ENCODE measurements around the gene PPFIBP1. TPM values are rescaled to one million over a fixed set of nuclear protein-coding genes. Genes with fewer than 3 reads are reported as not detected.
"Not testable (repeated sequence)": the region's sequence is repeated elsewhere in the genome, so short reads cannot be mapped to it uniquely, and the experiment has no call there.

PPFIBP1 gene
- total RNA-seq, 1 donor from 2014 or later = 56.4 TPM

GRCh38 chr12:27592548-27592947, 68.5 kb downstream of the PPFIBP1 start:
- Histone ChIP-seq H3K27me3 (no peaks in the 10 kb centered on the region), H3K4me1 (peaks cover 2 to 26% of the 10 kb centered on the region in 2 donors), H3K9me3 (no peaks in the 10 kb centered on the region), H3K27ac (peak overlapping the region; percentile 54 to 64), H3K36me3 (no peaks in the 10 kb centered on the region), H3K4me3 (no peak overlapping the region)
- no peak for TF ChIP-seq CTCF (IDR thresholded peaks at IDR 0.05)
- intact Hi-C loops (cut with DNase I) = loop anchor here (2.0 to 5.0 kb wide), 2 partner anchors 35 to 44 kb away; no protein-coding TSS in a partner anchor
- DNase-seq (ENCODE audit: low spot score in 2 of 2) = peak in 1 of 2 donors; percentile 86

- Histone ChIP-seq H3K27me3 (no peaks in the 10 kb centered on the region), H3K4me3 (no peak overlapping the region), H3K4me1 (peaks cover 2 to 24% of the 10 kb centered on the region in 2 donors), H3K9me3 (no peaks in the 10 kb centered on the region), H3K27ac (peak overlapping the region; percentile 54 to 64), H3K36me3 (no peaks in the 10 kb centered on the region)
- DNase-seq (ENCODE audit: low spot score in 2 of 2) = no peak
- TF ChIP-seq CTCF (IDR thresholded peaks at IDR 0.05) = no peak
- intact Hi-C loops (cut with DNase I) = loop anchor here (2.0 to 5.0 kb wide), 2 partner anchors 34 to 44 kb away; no protein-coding TSS in a partner anchor
Measured at GRCh38 chr12:27593266-27593665, 69.3 kb downstream of the PPFIBP1 start.

DNA sequence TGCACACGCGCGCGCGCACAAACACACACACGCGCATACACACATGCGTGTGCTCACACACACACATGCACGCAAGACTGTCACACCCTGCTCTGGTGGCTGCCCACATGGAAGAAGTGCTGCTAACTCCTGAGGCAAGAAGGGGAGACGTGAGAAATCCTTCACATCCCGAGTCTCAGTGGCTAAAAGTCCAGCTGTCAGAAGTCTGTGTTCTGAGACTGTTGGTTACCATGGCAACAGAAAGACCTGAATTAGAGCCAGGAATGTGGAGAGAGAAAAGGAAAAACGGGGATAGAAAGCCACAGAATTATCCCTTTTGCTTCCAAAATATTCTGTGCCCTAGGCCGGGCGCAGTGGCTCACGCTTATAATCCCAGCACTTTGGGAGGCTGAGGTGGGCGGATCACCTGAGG, 71.2 kb downstream of the PPFIBP1 start:
- intact Hi-C loops (cut with DNase I) = no loop called here
- no peaks in the 10 kb centered on the region for H3K9me3 ChIP-seq
- H3K27me3 ChIP-seq = no peaks in the 10 kb centered on the region
- no peaks in the 10 kb centered on the region for H3K36me3 ChIP-seq
- peak overlapping the region in 1 of 2 donors; percentile 39 for H3K4me3 ChIP-seq
- H3K27ac ChIP-seq = peak overlapping the region; percentile 64 to 68
- peaks cover 2 to 33% of the 10 kb centered on the region in 2 donors for H3K4me1 ChIP-seq
- no peak for TF ChIP-seq CTCF (IDR thresholded peaks at IDR 0.05)
- DNase-seq (ENCODE audit: low spot score in 2 of 2) = peak in 1 of 2 donors; percentile 84

- DNase-seq (ENCODE audit: low spot score in 2 of 2); H3K9me3 ChIP-seq; intact Hi-C loops (cut with DNase I); H3K36me3 ChIP-seq; H3K4me3 ChIP-seq; H3K27me3 ChIP-seq: not testable (repeated sequence)
- H3K27ac ChIP-seq = peak overlapping the region in 1 of 2 donors; percentile 24
- peaks cover 2 to 55% of the 10 kb centered on the region in 2 donors for H3K4me1 ChIP-seq
Measured at GRCh38 chr12:27598866-27599265, 74.9 kb downstream of the PPFIBP1 start.

- Histone ChIP-seq H3K4me1 (peaks cover 0 to 44% of the 10 kb centered on the region in 2 donors), H3K27ac (peak overlapping the region in 1 of 2 donors; percentile 18)
- DNase-seq (ENCODE audit: low spot score in 2 of 2); H3K4me3 ChIP-seq; intact Hi-C loops (cut with DNase I); H3K27me3 ChIP-seq; H3K36me3 ChIP-seq; H3K9me3 ChIP-seq: not testable (repeated sequence)
Measured at GRCh38 chr12:27601056-27601828, 77.2 kb downstream of the PPFIBP1 start.

DNA sequence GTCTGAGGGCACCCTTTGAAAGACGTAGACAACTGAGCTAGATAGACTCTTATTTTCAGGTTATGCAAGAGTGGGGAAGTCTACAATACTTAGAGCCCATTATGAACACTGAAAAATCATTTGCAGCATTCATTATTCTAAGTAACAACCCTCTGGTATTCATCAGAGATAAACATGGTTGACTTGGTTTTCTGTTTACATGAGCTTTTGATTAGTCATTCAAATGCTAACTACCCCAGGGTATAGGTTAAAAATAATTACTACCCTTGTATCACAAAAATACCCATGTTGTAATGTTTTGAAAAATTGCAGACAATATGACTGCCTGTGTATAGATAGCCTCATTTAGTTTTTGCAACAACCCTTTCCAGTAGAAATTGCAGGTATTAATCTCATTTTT, 78.5 kb downstream of the PPFIBP1 start:
- H3K9me3 ChIP-seq = no peaks in the 10 kb centered on the region
- H3K27me3 ChIP-seq = no peaks in the 10 kb centered on the region
- TF ChIP-seq CTCF (IDR thresholded peaks at IDR 0.05) = no peak
- no peak overlapping the region for H3K4me3 ChIP-seq
- no peaks in the 10 kb centered on the region for H3K36me3 ChIP-seq
- intact Hi-C loops (cut with DNase I) = no loop called here
- no peak for DNase-seq (ENCODE audit: low spot score in 2 of 2)
- H3K27ac ChIP-seq = no peak overlapping the region
- peaks cover 4 to 49% of the 10 kb centered on the region in 2 donors for H3K4me1 ChIP-seq
